RKO (cell line): Measurements from ENCODE around the gene TMEM179.
"Not testable (repeated sequence)": the region's sequence is repeated elsewhere in the genome, so short reads cannot be mapped to it uniquely, and the experiment has no call there.

Experiments used
- DNase-seq: peaks from one replicate; pipeline ENCODE4 v3.0.0-alpha.2; 2016; ENCODE audit warnings: low spot score

Gene TMEM179

GRCh38 chr14:104604458-104605449 is at the start of gene TMEM179:
Gene TMEM179, minus strand, starts transcription at chr14:104604772. Its CDS starts 31 bp downstream, at chr14:104604741.
- DNase-seq: no peak

- DNase-seq: no peak
These were observed 49.5 kb upstream of the TMEM179 start for GRCh38 chr14:104654119-104654518.

DNA sequence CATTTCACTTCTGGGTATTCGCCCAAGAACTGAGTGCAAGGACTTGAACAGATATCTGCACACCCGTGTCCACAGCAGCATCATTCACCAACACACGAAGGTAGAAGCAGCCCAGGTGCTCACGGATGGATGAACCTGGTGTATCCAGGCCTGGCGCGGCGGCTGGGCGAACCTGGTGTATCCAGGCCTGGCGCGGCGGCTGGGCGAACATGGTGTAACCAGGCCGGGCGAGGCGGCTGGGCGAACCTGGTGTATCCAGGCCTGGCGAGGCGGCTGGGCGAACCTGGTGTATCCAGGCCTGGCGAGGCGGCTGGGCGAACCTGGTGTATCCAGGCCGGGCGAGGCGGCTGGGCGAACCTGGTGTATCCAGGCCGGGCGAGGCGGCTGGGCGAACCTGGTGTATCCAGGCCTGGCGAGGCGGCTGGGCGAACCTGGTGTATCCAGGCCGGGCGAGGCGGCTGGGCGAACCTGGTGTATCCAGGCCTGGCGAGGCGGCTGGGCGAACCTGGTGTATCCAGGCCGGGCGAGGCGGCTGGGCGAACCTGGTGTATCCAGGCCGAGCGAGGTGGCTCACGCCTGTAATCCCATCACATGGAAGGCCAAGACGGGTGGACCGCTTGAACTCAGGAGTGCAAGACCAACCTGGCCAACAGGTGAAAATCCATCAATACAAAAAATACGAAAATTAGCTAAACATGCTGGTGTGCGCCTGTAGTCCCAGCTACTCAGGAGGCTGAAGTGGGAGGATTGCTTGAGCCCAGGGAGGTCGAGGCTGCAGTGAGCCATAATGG is 48.8 kb upstream of the TMEM179 start:
- DNase-seq: not testable (repeated sequence)

DNA sequence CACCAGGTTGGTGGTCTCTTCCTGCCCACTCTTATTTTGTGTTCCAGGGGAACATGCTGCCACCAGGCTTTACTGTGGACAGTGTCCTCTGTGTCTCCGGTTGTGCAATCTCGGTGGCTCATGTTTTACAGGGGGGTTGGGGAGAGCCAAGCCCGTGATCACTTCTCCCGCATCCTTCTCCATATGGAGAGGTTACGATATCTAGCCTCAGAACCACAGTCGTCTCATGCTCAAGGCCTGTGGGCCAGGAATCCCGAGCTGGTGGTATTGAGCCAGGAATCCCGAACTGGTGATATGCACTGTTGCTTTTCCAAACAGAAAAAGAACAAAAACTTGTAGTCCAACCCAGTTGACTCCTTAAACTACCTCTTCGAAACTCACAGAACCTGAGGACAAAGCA is 47.8 kb upstream of the TMEM179 start:
- DNase-seq: no peak

- no peak for DNase-seq
These were observed 47.3 kb upstream of the TMEM179 start for GRCh38 chr14:104651876-104652260.

DNA sequence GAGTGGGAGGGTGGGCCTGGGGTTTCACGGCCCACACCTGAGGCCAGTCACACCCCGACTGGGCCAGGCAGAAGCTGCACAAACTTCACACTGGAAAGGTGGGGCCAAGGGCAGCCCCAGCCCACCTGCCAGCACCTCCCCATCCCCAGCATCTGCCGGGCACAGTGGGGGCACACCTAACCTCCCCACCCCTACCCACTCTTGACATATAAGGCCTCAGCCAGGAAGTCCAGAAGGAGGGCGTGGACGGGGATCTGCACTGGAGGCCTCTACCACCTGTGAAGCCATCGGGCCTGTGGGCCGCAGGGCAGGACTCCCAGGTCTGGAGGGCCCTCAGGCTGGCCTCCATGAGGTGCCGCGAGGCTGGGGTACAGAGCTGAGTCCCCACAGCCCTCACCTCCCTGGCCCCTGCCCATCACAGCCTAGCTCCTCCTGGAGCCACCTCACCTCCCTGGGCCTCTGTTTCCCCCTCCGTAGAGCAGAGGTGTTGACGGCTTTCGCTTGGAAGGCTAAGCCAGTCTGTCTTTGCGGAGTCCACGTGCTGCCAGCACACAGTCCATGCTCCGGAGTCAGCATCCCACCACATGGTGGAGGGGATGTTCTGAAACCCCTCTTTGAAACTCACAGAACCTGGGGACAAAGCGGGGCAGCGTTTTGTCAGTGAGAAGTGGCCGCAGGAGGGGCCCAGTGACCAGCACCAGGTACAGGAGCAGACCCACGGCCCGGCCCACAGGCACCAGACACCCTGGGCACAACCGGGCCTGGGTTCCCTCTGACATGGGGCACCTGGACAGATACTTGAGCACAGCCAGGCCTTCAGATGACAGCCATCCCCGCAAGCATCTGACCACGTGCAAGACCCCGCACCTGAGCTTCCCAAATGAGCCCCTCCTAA is 46.7 kb upstream of the TMEM179 start:
- DNase-seq: no peak

- peak; percentile 32 for DNase-seq
These were observed 45.7 kb upstream of the TMEM179 start for GRCh38 chr14:104650057-104650980.

GRCh38 chr14:104647467-104648043 is 43.0 kb upstream of the TMEM179 start:
- DNase-seq: no peak

DNA sequence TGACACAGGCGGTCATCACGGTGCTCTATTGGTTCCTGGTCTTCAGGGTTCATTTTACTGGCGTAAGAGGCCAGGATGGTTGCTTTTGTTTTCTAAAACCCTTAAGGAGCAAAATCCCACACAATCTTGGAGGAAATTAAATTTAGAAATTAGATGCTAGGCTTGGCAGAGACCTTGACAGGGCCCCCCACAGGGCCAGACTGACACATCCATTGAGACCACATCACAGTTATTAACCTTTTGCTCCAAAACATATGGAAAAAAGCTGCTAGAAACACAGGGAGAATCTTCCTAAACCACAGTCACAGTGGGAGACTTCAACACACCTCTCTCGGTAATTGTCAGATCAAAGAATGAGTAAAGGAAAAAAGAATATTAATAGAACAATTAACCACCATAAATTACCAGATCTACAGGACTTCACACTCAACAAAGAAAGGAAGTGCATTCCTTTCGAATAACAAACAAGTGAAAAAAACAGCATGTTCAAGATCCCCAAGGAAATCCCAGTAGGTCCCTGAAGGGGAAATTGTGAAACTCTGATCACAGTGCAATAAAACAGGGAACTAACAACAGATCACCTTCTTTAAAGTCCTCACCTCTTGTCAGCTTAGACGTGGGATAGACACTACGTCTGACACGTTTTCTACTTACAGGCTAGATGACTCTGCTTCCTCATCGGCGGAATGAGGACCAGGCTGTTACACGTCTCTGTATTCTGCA is 40.2 kb upstream of the TMEM179 start:
- no peak for DNase-seq

DNA sequence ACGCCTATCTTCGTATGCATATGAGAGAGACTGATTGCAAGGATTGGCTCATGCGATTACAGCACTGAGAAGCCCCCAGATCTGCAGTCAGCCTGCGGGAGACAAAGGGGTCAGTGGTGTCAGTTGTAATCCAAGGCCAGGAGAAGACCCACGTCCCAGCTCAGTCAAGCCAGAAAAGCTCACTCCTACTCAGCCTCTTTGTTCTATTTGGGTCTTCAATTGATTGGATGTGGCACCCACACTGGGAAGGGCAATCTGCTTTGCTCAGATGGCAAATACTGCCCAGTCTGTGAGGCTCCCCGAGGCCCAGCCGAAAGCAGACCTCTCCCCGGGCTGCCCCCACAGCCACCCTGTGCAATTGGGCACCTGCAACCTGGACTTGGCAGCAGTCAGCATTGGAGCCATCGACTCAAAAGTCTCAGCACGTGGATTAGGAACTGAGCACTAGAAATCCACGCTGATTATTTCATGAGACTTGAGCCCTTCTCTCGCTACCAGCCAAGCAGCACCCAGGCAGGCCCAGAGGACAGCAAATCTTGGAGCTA is 39.6 kb upstream of the TMEM179 start:
- no peak for DNase-seq

GRCh38 chr14:104643306-104643705 is 38.7 kb upstream of the TMEM179 start:
- DNase-seq: no peak

DNA sequence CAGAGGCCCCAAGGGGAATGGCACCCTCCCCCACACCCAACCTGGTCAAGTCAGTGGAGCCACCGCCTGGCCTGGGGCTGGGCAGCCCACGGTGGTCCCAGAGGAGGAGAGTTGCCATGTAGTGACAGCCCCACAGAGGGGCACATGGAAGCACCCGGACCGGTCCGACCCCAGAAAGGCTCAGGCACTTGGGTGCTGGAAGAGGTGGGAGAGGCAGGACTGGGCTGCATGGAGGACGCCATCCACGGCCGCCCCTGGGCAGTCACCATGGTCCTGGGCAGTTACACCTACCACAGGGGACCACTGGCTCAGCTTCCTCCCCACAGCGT is 37.9 kb upstream of the TMEM179 start:
- DNase-seq: no peak

DNA sequence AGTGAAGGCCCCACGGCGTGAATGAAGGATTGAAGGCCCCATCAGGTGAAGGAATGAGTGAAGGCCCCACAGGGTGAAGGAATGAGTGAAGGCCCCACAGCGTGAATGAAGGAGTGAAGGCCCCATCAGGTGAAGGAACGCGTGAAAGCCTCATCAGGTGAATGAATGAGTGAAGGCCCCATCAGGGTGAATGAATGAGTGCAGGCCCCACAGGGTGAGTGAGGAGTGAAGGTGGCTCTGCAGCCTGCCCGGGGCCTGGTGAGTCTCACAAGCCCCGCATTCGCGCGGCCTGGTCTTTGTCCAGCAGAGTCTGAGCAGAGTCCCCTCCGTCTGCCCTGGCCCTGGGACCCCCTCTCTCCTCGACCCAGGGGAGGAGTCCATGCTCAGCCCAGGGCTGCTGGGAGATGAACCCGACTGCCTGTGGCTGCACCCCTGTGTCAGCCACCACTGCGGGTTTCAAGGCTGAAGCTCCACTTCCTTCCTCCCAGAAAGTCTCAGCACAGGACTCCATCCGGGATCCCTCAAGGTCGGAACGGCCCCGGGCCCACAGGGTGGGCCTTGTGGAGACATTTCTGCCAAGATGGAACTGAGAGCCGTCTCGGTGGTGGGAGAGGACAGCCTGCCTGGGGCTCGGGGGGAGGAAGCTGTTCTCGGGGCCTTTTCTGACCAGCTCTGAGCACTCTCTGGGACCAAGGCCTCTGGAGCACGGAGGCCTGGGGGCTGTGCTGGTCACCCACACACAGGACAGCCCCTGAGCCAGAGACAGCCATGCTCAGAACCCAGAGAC is 37.4 kb upstream of the TMEM179 start:
- DNase-seq: no peak

DNA sequence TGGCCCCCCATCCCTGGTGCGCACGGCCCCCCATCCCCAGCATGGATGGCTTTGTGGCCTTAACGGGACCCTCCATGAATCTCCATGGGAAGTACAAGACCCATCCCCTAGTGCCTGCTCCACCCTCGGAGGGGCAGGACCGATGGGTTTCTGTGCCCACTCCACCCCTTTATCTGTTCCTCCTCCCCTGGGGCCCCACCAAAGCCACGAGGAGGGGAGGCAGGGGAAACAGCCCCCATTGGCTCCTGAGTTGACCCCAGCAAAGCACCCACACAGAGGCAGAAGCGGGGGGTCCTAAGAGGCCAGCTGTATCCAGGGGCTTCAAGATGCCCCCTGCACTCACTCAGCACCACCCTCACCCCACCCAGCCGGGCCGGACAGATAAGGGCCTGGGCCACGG is 36.1 kb upstream of the TMEM179 start:
- DNase-seq: no peak

- peak; percentile 56 for DNase-seq
These were observed 35.4 kb upstream of the TMEM179 start for GRCh38 chr14:104639885-104640548.

DNA sequence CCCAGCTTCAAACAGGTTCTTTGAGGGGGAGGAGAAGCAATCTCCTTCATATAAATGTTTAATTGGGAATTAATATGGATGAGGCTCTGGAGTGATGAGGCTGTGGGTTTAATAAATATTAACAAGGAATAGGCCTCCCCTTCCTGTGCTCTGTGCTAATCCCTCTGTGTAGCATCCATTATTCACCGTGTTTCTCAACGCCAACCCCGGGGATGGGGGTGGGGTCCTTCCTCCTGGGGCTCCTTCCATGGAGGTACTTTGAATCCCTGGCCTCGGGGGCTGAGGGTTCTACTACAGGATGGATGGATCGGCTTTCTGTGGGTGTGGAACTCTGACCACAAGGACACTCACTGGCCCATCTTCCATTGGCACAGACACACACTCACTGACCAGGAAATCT is 34.9 kb upstream of the TMEM179 start:
- DNase-seq: no peak

GRCh38 chr14:104638927-104639450 is 34.4 kb upstream of the TMEM179 start:
- DNase-seq: no peak

DNA sequence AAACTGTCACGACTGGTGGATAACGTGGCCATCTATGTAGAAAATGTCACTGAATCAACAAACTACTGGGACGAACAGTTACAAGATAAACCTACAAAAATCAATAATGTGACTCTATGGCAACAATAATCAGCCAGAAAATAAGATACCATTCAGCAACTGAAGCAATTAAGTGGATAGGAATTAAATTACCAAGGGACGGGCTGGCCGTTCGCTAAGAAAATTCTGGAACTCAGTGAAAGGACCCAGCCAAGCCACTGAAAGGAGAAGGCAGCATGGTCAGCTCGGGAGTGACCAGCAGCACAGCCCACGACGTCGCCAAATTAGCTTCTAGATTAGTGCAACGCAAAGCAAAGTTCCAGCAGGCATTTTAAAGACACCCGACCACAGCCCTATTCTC is 33.6 kb upstream of the TMEM179 start:
- no peak for DNase-seq
